GM21723 (cell line): Measurements from ENCODE around the gene CCL17.

Experiments used
- ATAC-seq: cut with Tn5 transposase; IDR thresholded peaks from one replicate; pipeline ENCODE4 v1.9.1; 2021; ENCODE audit warnings: mild to moderate bottlenecking, moderate library complexity; ENCODE audit not compliant: unreplicated experiment

CCL17 gene

DNA sequence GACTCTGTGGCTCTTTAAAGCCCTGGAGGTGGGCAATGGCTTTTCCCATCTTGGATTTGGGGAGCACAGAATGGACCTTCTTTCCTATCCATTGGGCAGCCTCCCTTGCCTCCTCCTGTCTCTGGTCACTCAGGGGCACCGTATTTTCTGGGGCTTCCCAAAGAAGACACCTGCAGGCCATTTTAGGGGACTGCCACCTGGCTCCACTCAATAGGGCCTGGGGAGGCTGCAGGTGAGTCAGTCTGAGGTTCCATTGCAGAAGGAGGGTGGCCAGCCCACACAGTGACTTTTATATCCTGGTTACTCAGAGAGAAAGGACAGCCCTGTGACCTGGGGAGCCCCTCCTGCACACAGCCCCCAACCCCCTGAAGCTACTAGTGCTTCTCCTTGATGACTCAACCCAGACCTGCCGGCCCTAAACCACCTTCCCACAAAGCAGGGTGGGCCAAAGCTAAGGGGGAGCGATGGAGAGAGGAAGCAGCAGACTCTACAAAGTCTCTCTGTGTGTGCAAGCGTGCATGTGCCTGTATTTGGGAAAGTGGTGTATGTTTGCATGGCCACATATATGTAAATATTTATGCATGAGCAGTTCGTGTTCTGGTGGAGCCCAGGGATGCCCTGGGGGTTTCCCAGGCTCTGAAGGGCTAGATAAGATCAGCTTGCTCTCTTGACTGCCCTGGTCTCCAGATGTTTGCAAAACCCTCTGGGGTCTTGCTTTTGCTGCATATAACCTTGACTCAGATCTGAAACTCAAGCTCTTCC lies 27.3 kb upstream of the CCL17 start:
- peak; percentile 82 for ATAC-seq

GRCh38 chr16:57379579-57379978 lies 25.0 kb upstream of the CCL17 start:
- ATAC-seq, result no peak

DNA sequence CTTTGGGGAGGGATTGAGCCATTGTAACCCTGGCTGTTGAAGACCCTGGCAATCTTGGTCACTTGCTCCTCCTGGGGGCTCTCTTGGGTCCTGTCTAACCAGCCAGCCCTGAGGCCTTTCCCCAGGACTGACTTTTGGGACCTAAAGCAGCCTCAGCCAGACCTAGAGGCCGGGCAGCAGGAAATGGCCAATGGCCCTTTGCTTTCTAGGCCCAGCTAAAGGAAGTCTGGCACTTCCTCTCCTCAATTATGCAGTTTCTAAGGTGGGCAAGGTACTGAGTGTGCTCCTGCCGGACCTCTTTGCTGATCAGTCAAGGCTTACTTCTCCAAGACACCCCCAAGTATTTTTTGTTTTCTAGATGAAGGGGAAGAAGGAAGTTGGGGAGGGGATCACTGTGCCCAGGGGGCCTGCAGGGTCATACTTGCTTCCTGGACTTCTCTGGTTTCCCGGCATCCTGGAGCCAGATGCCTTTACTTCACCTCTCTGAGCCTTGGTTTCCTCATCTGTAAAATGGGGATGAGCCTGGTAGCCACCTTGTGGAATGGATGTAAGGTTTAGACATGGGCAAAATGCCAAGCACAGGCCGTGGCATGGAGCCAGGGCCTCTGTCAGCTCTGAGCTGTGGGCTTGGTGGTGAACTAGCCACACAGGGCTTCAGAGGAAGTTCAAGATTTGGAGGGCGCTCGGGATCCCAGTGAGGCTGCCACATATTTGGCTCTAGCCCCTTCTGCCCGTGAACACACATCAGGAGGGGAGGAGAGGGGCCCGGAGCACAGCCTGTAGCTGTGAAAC lies 23.7 kb upstream of the CCL17 start:
- ATAC-seq, result no peak

GRCh38 chr16:57381791-57382534 lies 22.6 kb upstream of the CCL17 start:
- no peak for ATAC-seq

DNA sequence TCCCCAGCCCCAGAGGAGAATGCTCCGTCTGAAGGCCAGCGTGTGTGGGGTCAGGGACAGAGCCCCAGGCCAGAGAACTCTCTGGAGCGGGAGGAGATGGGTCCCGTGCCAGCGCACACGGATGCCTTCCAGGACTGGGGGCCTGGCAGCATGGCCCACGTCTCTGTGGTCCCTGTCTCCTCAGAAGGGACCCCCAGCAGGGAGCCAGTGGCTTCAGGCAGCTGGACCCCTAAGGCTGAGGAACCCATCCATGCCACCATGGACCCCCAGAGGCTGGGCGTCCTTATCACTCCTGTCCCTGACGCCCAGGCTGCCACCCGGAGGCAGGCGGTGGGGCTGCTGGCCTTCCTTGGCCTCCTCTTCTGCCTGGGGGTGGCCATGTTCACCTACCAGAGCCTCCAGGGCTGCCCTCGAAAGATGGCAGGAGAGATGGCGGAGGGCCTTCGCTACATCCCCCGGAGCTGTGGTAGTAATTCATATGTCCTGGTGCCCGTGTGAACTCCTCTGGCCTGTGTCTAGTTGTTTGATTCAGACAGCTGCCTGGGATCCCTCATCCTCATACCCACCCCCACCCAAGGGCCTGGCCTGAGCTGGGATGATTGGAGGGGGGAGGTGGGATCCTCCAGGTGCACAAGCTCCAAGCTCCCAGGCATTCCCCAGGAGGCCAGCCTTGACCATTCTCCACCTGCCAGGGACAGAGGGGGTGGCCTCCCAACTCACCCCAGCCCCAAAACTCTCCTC lies 21.9 kb upstream of the CCL17 start:
- ATAC-seq, result no peak

DNA sequence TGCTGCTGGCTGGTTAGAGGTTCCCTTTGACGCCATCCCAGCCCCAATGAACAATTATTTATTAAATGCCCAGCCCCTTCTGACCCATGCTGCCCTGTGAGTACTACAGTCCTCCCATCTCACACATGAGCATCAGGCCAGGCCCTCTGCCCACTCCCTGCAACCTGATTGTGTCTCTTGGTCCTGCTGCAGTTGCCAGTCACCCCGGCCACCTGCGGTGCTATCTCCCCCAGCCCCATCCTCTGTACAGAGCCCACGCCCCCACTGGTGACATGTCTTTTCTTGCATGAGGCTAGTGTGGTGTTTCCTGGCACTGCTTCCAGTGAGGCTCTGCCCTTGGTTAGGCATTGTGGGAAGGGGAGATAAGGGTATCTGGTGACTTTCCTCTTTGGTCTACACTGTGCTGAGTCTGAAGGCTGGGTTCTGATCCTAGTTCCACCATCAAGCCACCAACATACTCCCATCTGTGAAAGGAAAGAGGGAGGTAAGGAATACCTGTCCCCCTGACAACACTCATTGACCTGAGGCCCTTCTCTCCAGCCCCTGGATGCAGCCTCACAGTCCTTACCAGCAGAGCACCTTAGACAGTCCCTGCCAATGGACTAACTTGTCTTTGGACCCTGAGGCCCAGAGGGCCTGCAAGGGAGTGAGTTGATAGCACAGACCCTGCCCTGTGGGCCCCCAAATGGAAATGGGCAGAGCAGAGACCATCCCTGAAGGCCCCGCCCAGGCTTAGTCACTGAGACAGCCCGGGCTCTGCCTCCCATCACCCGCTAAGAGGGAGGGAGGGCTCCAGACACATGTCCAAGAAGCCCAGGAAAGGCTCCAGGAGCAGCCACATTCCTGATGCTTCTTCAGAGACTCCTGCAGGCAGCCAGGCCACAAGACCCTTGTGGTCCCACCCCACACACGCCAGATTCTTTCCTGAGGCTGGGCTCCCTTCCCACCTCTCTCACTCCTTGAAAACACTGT lies 21.0 kb upstream of the CCL17 start:
- ATAC-seq, result no peak

DNA sequence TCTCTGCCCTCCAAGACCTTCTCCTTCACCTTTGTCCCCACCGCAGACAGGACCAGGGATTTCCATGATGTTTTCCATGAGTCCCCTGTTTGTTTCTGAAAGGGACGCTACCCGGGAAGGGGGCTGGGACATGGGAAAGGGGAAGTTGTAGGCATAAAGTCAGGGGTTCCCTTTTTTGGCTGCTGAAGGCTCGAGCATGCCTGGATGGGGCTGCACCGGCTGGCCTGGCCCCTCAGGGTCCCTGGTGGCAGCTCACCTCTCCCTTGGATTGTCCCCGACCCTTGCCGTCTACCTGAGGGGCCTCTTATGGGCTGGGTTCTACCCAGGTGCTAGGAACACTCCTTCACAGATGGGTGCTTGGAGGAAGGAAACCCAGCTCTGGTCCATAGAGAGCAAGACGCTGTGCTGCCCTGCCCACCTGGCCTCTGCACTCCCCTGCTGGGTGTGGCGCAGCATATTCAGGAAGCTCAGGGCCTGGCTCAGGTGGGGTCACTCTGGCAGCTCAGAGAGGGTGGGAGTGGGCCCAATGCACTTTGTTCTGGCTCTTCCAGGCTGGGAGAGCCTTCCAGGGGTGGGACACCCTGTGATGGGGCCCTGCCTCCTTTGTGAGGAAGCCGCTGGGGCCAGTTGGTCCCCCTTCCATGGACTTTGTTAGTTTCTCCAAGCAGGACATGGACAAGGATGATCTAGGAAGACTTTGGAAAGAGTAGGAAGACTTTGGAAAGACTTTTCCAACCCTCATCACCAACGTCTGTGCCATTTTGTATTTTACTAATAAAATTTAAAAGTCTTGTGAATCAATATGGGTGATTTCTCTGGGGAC lies 20.1 kb upstream of the CCL17 start:
- no peak for ATAC-seq

GRCh38 chr16:57385083-57385482 lies 19.5 kb upstream of the CCL17 start:
- no peak for ATAC-seq

- no peak for ATAC-seq
Observed at GRCh38 chr16:57386381-57386951, 18.1 kb upstream of the CCL17 start.

- peak; percentile 44 for ATAC-seq
Observed at GRCh38 chr16:57387598-57388354, 16.8 kb upstream of the CCL17 start.

GRCh38 chr16:57388359-57389086 lies 16.0 kb upstream of the CCL17 start:
- ATAC-seq, result peak; percentile 63

- ATAC-seq, result no peak
Observed at GRCh38 chr16:57389087-57389468, 15.5 kb upstream of the CCL17 start.

GRCh38 chr16:57390636-57391295 lies 13.8 kb upstream of the CCL17 start:
- no peak for ATAC-seq

DNA sequence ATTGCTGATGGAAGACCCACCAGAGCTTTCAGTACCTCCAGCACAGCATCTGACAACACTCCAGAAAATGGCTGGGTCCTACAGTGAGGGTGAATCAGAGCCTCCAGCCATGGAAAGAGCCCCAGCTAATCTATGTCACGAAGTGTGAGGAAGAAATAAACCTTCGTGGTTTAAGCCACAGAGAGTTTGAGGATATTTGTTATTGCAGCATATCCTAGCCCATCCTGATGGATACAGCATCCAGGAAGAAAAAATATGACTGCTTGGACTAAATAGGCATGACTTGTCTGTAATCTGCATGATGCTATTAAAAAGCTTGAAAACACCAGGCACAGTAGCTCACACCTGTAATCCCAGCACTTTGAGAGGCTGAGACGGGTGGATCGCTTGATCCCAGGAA lies 13.3 kb upstream of the CCL17 start:
- ATAC-seq, result no peak

- no peak for ATAC-seq
Observed at GRCh38 chr16:57391708-57392107, 12.9 kb upstream of the CCL17 start.

GRCh38 chr16:57392694-57393093 lies 11.9 kb upstream of the CCL17 start:
- ATAC-seq, result no peak

DNA sequence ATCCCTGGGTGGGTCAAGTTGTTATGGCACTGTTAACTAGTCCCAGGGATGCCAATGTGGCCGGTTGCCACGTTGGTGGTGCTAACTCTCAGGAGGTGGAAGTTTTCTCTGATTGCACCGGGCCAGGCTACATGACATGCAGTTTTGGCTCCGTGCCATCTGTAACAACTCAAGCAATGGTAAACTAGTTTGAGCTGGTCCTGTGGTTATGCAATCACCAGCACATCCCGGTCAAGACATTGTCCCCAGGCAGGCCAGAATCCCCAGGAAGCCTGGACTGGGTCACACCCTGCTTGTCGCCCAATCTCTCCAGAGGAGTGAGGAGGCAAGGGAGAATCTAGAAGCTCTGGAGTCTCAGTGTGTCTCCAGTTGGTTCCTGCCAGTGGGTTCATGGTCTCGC lies 10.1 kb upstream of the CCL17 start:
- ATAC-seq, result no peak
